GM21529 (cell line): ENCODE data around the gene TBC1D3B.
"Not testable (repeated sequence)": the region's sequence is repeated elsewhere in the genome, so short reads cannot be mapped to it uniquely, and the experiment has no call there.

Experiments used
- ATAC-seq: cut with Tn5 transposase; IDR thresholded peaks from one replicate; pipeline ENCODE4 v1.9.1; 2021; ENCODE audit not compliant: unreplicated experiment

The TBC1D3B gene

GRCh38 chr17:36131421-36131820 is 45.0 kb downstream of the TBC1D3B start:
- no peak for ATAC-seq

GRCh38 chr17:36130346-36130745 is 46.1 kb downstream of the TBC1D3B start:
- ATAC-seq, result no peak

GRCh38 chr17:36129616-36130015 is 46.8 kb downstream of the TBC1D3B start:
- ATAC-seq, result no peak

- no peak for ATAC-seq
Observed at GRCh38 chr17:36128411-36128978, 47.9 kb downstream of the TBC1D3B start.

- no peak for ATAC-seq
Observed at GRCh38 chr17:36127911-36128310, 48.5 kb downstream of the TBC1D3B start.

GRCh38 chr17:36127199-36127893 is 49.1 kb downstream of the TBC1D3B start:
- no peak for ATAC-seq

GRCh38 chr17:36124879-36125824 is 51.3 kb downstream of the TBC1D3B start:
- no peak for ATAC-seq

- no peak for ATAC-seq
Observed at GRCh38 chr17:36123431-36123830, 53.0 kb downstream of the TBC1D3B start.

- ATAC-seq, result not testable (repeated sequence)
Observed at GRCh38 chr17:36121099-36121498, 55.3 kb downstream of the TBC1D3B start.

- ATAC-seq, result no peak
Observed at GRCh38 chr17:36120221-36120620, 56.2 kb downstream of the TBC1D3B start.

- no peak for ATAC-seq
Observed at GRCh38 chr17:36118477-36119353, 57.7 kb downstream of the TBC1D3B start.

GRCh38 chr17:36117505-36118382 is 58.7 kb downstream of the TBC1D3B start:
- no peak for ATAC-seq
